ENCODE results near the gene PYGO1. TPM values are rescaled to one million over a fixed set of nuclear protein-coding genes. Genes with fewer than 3 reads are reported as not detected.

Gene PYGO1
- total RNA-seq: 10 to 100 TPM in 1 of 2 donors, 1 to 10 TPM in 1; 7.4 to 14.0 TPM

- Histone ChIP-seq H3K9me3 (no peaks in the 10 kb centered on the region), H3K27me3 (replicated peaks; ENCODE audit: insufficient read depth) (no peaks in the 10 kb centered on the region), H3K36me3 (no peaks in the 10 kb centered on the region), H3K27ac (peak within 1 kb of the TSS; percentile 77 to 81), H3K4me1 (ENCODE audit: control insufficient read depth in 1 of 2, low read depth in 2 of 2) (peaks cover 0 to 18% of the 10 kb centered on the region in 2 donors), H3K4me3 (peak within 1 kb of the TSS; percentile 92)
- ATAC-seq (ENCODE audit: insufficient number of reproducible peaks, low FRiP score, low read depth) (no peak), DNase-seq (ENCODE audit: low spot score) (no peak)
- no peak for TF ChIP-seq CTCF (IDR thresholded peaks at IDR 0.05)
These were observed at the start of gene PYGO1 for GRCh38 chr15:55588070-55588814. Gene PYGO1, minus strand, starts transcription at chr15:55588345. Its CDS starts 462 bp downstream, at chr15:55587883.

- H3K27me3 ChIP-seq (replicated peaks; ENCODE audit: insufficient read depth): no peaks in the 10 kb centered on the region
- no peak overlapping the region for H3K27ac ChIP-seq
- H3K4me3 ChIP-seq: no peak overlapping the region
- H3K36me3 ChIP-seq: peaks cover 5% of the 10 kb centered on the region
- no peaks in the 10 kb centered on the region for H3K4me1 ChIP-seq (ENCODE audit: control insufficient read depth in 1 of 2, low read depth in 2 of 2)
- DNase-seq (ENCODE audit: low spot score) (no peak), ATAC-seq (ENCODE audit: insufficient number of reproducible peaks, low FRiP score, low read depth) (no peak)
- no peak for TF ChIP-seq CTCF (IDR thresholded peaks at IDR 0.05)
- no peaks in the 10 kb centered on the region for H3K9me3 ChIP-seq
These were observed 48.9 kb upstream of the PYGO1 start for GRCh38 chr15:55637086-55637485.

- H3K4me1 ChIP-seq (ENCODE audit: control insufficient read depth in 1 of 2, low read depth in 2 of 2): no peaks in the 10 kb centered on the region
- TF ChIP-seq CTCF (IDR thresholded peaks at IDR 0.05): no peak
- H3K4me3 ChIP-seq: no peak overlapping the region
- no peaks in the 10 kb centered on the region for H3K27me3 ChIP-seq (replicated peaks; ENCODE audit: insufficient read depth)
- DNase-seq (ENCODE audit: low spot score) (no peak), ATAC-seq (ENCODE audit: insufficient number of reproducible peaks, low FRiP score, low read depth) (no peak)
- H3K36me3 ChIP-seq: no peaks in the 10 kb centered on the region
- H3K9me3 ChIP-seq: no peaks in the 10 kb centered on the region
- no peak overlapping the region for H3K27ac ChIP-seq
These were observed 45.6 kb upstream of the PYGO1 start for GRCh38 chr15:55633731-55634130.

GRCh38 chr15:55632434-55632833 is 44.3 kb upstream of the PYGO1 start:
- Histone ChIP-seq H3K27me3 (replicated peaks; ENCODE audit: insufficient read depth) (no peaks in the 10 kb centered on the region), H3K9me3 (no peaks in the 10 kb centered on the region), H3K4me3 (no peak overlapping the region), H3K27ac (no peak overlapping the region), H3K36me3 (no peaks in the 10 kb centered on the region), H3K4me1 (ENCODE audit: control insufficient read depth in 1 of 2, low read depth in 2 of 2) (no peaks in the 10 kb centered on the region)
- no peak for TF ChIP-seq CTCF (IDR thresholded peaks at IDR 0.05)
- no peak for ATAC-seq (ENCODE audit: insufficient number of reproducible peaks, low FRiP score, low read depth)
- DNase-seq (ENCODE audit: low spot score): no peak

- Histone ChIP-seq H3K4me3 (no peak overlapping the region), H3K36me3 (no peaks in the 10 kb centered on the region), H3K4me1 (ENCODE audit: control insufficient read depth in 1 of 2, low read depth in 2 of 2) (no peaks in the 10 kb centered on the region), H3K27me3 (replicated peaks; ENCODE audit: insufficient read depth) (no peaks in the 10 kb centered on the region), H3K27ac (no peak overlapping the region), H3K9me3 (no peaks in the 10 kb centered on the region)
- no peak for DNase-seq (ENCODE audit: low spot score)
- ATAC-seq (ENCODE audit: insufficient number of reproducible peaks, low FRiP score, low read depth): no peak
- TF ChIP-seq CTCF (IDR thresholded peaks at IDR 0.05): no peak
These were observed 42.7 kb upstream of the PYGO1 start for GRCh38 chr15:55630858-55631257.

Measured in thoracic aorta (tissue), 2 donors.